ENCODE results near the gene SETDB2. TPM values are rescaled to one million over a fixed set of nuclear protein-coding genes. Genes with fewer than 3 reads are reported as not detected.
A peak's percentile ranks its signal among the peaks of the same experiment; 100 is the strongest.

The SETDB2 gene
- total and polyA plus RNA-seq, 7 experiments from 2014 or later, result 14.3 to 30.0 (median 20.3) TPM

GRCh38 chr13:49466292-49466838, 22.3 kb downstream of the SETDB2 start:
- ATAC-seq, result no peak
- Mint-ChIP-seq H3K36me3 (peaks cover 4 to 66% (median 55%) of the 10 kb centered on the region in 5 donors), H3K4me3 (no peak overlapping the region), H3K9me3 (peaks cover 0 to 18% (median 5%) of the 10 kb centered on the region in 11 donors), H3K27me3 (no peaks in the 10 kb centered on the region), H3K27ac (no peak overlapping the region), H3K4me1 (peaks cover 0 to 5% (median 0%) of the 10 kb centered on the region in 7 donors)
- ChIA-PET CTCF (interaction anchor here (0.6 to 0.7 kb wide), 3 partner anchors 41 to 1015 kb away, joined by 3 to 6 read pairs (median 5); no protein-coding TSS in a partner anchor), POLR2A (interaction anchor here (2.0 kb wide), 1 partner anchor 22 kb away, joined by 6 read pairs; the partner anchor contains the start of gene SETDB2)
- Histone ChIP-seq H3K4me3 (ENCODE audit: low read length) (no peak overlapping the region), H3K27ac (ENCODE audit: low read depth, low read length) (no peak overlapping the region), H3K36me3 (ENCODE audit: control insufficient read depth in 2 of 3, insufficient read depth in 3 of 3, low read length in 3 of 3) (peaks cover 8 to 35% (median 22%) of the 10 kb centered on the region in 3 experiments), H3K4me1 (ENCODE audit: control insufficient read depth in 2 of 2, insufficient read depth in 2 of 2, low read length in 2 of 2) (no peaks in the 10 kb centered on the region), H3K9me3 (ENCODE audit: control insufficient read depth in 2 of 3, low read length in 3 of 3) (peaks cover 0 to 7% (median 0%) of the 10 kb centered on the region in 3 experiments), H3K27me3 (ENCODE audit: control insufficient read depth in 2 of 2, insufficient read depth in 2 of 2, low read length in 2 of 2) (no peaks in the 10 kb centered on the region)
- intact Hi-C loops (cut with micrococcal nuclease), result loop anchor here in 1 of 2 donors (2.0 kb wide), 1 partner anchor 22 kb away; the partner anchor contains the start of genes CAB39L and SETDB2
- DNase-seq, result no peak

- H3K36me3 Mint-ChIP-seq, result peaks cover 0 to 38% (median 29%) of the 10 kb centered on the region in 5 donors
- no peak overlapping the region for H3K27ac Mint-ChIP-seq
- ChIA-PET CTCF (no interaction called here), POLR2A (no interaction called here)
- Histone ChIP-seq H3K36me3 (ENCODE audit: control insufficient read depth in 2 of 3, insufficient read depth in 3 of 3, low read length in 3 of 3) (peaks cover 3 to 21% (median 8%) of the 10 kb centered on the region in 3 experiments), H3K27ac (ENCODE audit: low read depth, low read length) (no peak overlapping the region), H3K27me3 (ENCODE audit: control insufficient read depth in 2 of 2, insufficient read depth in 2 of 2, low read length in 2 of 2) (no peaks in the 10 kb centered on the region), H3K4me1 (ENCODE audit: control insufficient read depth in 2 of 2, insufficient read depth in 2 of 2, low read length in 2 of 2) (no peaks in the 10 kb centered on the region), H3K9me3 (ENCODE audit: control insufficient read depth in 2 of 3, low read length in 3 of 3) (no peaks in the 10 kb centered on the region), H3K4me3 (ENCODE audit: low read length) (no peak overlapping the region)
- DNase-seq, result no peak
- ATAC-seq, result no peak
- no peak overlapping the region for H3K4me3 Mint-ChIP-seq
- H3K27me3 Mint-ChIP-seq, result no peaks in the 10 kb centered on the region
- no peaks in the 10 kb centered on the region for H3K9me3 Mint-ChIP-seq
- peaks cover 0 to 4% (median 0%) of the 10 kb centered on the region in 7 donors for H3K4me1 Mint-ChIP-seq
- intact Hi-C loops (cut with micrococcal nuclease), result no loop called here
Observed at GRCh38 chr13:49472186-49472585, 28.1 kb downstream of the SETDB2 start.

GRCh38 chr13:49476529-49476928, 32.5 kb downstream of the SETDB2 start:
- Mint-ChIP-seq H3K4me1 (peaks cover 0 to 3% (median 0%) of the 10 kb centered on the region in 7 donors), H3K36me3 (peaks cover 0 to 43% (median 17%) of the 10 kb centered on the region in 5 donors), H3K4me3 (no peak overlapping the region), H3K27ac (no peak overlapping the region), H3K9me3 (no peaks in the 10 kb centered on the region), H3K27me3 (no peaks in the 10 kb centered on the region)
- ATAC-seq (no peak), DNase-seq (no peak)
- Histone ChIP-seq H3K4me3 (ENCODE audit: low read length) (no peak overlapping the region), H3K27me3 (ENCODE audit: control insufficient read depth in 2 of 2, insufficient read depth in 2 of 2, low read length in 2 of 2) (no peaks in the 10 kb centered on the region), H3K36me3 (ENCODE audit: control insufficient read depth in 2 of 3, insufficient read depth in 3 of 3, low read length in 3 of 3) (peaks cover 3 to 50% (median 12%) of the 10 kb centered on the region in 3 experiments), H3K9me3 (ENCODE audit: control insufficient read depth in 2 of 3, low read length in 3 of 3) (no peaks in the 10 kb centered on the region), H3K4me1 (ENCODE audit: control insufficient read depth in 2 of 2, insufficient read depth in 2 of 2, low read length in 2 of 2) (no peaks in the 10 kb centered on the region), H3K27ac (ENCODE audit: low read depth, low read length) (no peak overlapping the region)
- POLR2A ChIA-PET, result interaction anchor here (1.4 kb wide), 1 partner anchor 33 kb away, joined by 4 read pairs; the partner anchor contains the start of genes CAB39L and SETDB2
- intact Hi-C loops (cut with micrococcal nuclease), result no loop called here
- CTCF ChIA-PET, result no interaction called here

GRCh38 chr13:49481788-49482187, 37.7 kb downstream of the SETDB2 start:
- CTCF ChIA-PET, result interaction anchor here (0.6 kb wide), 1 partner anchor 239 kb away, joined by 3 read pairs; no protein-coding TSS in a partner anchor
- Mint-ChIP-seq H3K4me1 (peaks cover 0 to 4% (median 0%) of the 10 kb centered on the region in 7 donors), H3K4me3 (no peak overlapping the region), H3K9me3 (no peaks in the 10 kb centered on the region), H3K36me3 (peaks cover 4 to 57% (median 37%) of the 10 kb centered on the region in 5 donors), H3K27ac (peak overlapping the region in 4 of 9 donors; percentile 6 to 76 (median 13)), H3K27me3 (no peaks in the 10 kb centered on the region)
- H3K36me3 ChIP-seq (ENCODE audit: control insufficient read depth in 2 of 3, insufficient read depth in 3 of 3, low read length in 3 of 3), result peaks cover 3 to 69% (median 14%) of the 10 kb centered on the region in 3 experiments
- ATAC-seq, result no peak
- H3K27ac ChIP-seq (ENCODE audit: low read depth, low read length), result no peak overlapping the region
- POLR2A ChIA-PET, result interaction anchor here (0.6 kb wide), 1 partner anchor 235 kb away, joined by 3 read pairs; no protein-coding TSS in a partner anchor
- no peak overlapping the region for H3K4me3 ChIP-seq (ENCODE audit: low read length)
- H3K27me3 ChIP-seq (ENCODE audit: control insufficient read depth in 2 of 2, insufficient read depth in 2 of 2, low read length in 2 of 2), result no peaks in the 10 kb centered on the region
- no peaks in the 10 kb centered on the region for H3K9me3 ChIP-seq (ENCODE audit: control insufficient read depth in 2 of 3, low read length in 3 of 3)
- H3K4me1 ChIP-seq (ENCODE audit: control insufficient read depth in 2 of 2, insufficient read depth in 2 of 2, low read length in 2 of 2), result no peaks in the 10 kb centered on the region
- DNase-seq, result no peak
- intact Hi-C loops (cut with micrococcal nuclease), result no loop called here

- intact Hi-C loops (cut with micrococcal nuclease), result no loop called here
- H3K9me3 Mint-ChIP-seq, result no peaks in the 10 kb centered on the region
- POLR2A ChIA-PET, result no interaction called here
- peak overlapping the region in 1 of 9 donors; percentile 2 for H3K27ac Mint-ChIP-seq
- no peak overlapping the region for H3K4me3 ChIP-seq (ENCODE audit: low read length)
- H3K36me3 ChIP-seq (ENCODE audit: control insufficient read depth in 2 of 3, insufficient read depth in 3 of 3, low read length in 3 of 3), result peaks cover 0 to 46% (median 7%) of the 10 kb centered on the region in 3 experiments
- no peaks in the 10 kb centered on the region for H3K4me1 ChIP-seq (ENCODE audit: control insufficient read depth in 2 of 2, insufficient read depth in 2 of 2, low read length in 2 of 2)
- H3K27me3 ChIP-seq (ENCODE audit: control insufficient read depth in 2 of 2, insufficient read depth in 2 of 2, low read length in 2 of 2), result no peaks in the 10 kb centered on the region
- peaks cover 9 to 38% (median 23%) of the 10 kb centered on the region in 5 donors for H3K36me3 Mint-ChIP-seq
- H3K4me1 Mint-ChIP-seq, result peaks cover 0 to 4% (median 0%) of the 10 kb centered on the region in 7 donors
- CTCF ChIA-PET, result no interaction called here
- ATAC-seq (no peak), DNase-seq (no peak)
- H3K27ac ChIP-seq (ENCODE audit: low read depth, low read length), result no peak overlapping the region
- no peaks in the 10 kb centered on the region for H3K27me3 Mint-ChIP-seq
- no peak overlapping the region for H3K4me3 Mint-ChIP-seq
- H3K9me3 ChIP-seq (ENCODE audit: control insufficient read depth in 2 of 3, low read length in 3 of 3), result no peaks in the 10 kb centered on the region
Observed at GRCh38 chr13:49488563-49488962, 44.5 kb downstream of the SETDB2 start.

- Mint-ChIP-seq H3K36me3 (peaks cover 0 to 36% (median 7%) of the 10 kb centered on the region in 5 donors), H3K27ac (peak overlapping the region in 8 of 9 donors; percentile 81 to 100 (median 99)), H3K27me3 (no peaks in the 10 kb centered on the region), H3K9me3 (no peaks in the 10 kb centered on the region), H3K4me1 (peaks cover 27 to 48% (median 43%) of the 10 kb centered on the region in 7 donors), H3K4me3 (peak overlapping the region; percentile 70 to 99 (median 97))
- DNase-seq, result no peak
- Histone ChIP-seq H3K36me3 (ENCODE audit: control insufficient read depth in 2 of 3, insufficient read depth in 3 of 3, low read length in 3 of 3) (no peaks in the 10 kb centered on the region), H3K27ac (ENCODE audit: low read depth, low read length) (peak overlapping the region; percentile 90), H3K9me3 (ENCODE audit: control insufficient read depth in 2 of 3, low read length in 3 of 3) (no peaks in the 10 kb centered on the region), H3K27me3 (ENCODE audit: control insufficient read depth in 2 of 2, insufficient read depth in 2 of 2, low read length in 2 of 2) (no peaks in the 10 kb centered on the region), H3K4me1 (ENCODE audit: control insufficient read depth in 2 of 2, insufficient read depth in 2 of 2, low read length in 2 of 2) (peaks cover 19 to 34% of the 10 kb centered on the region in 2 donors), H3K4me3 (ENCODE audit: low read length) (peak overlapping the region; percentile 77)
- intact Hi-C loops (cut with micrococcal nuclease), result loop anchor here (1.0 to 10.0 kb wide), 17 partner anchors 46 to 1958 kb away; partner anchors contain the start of genes CAB39L (in 2 of the 2), INTS6 (in 2 of the 2), SETDB2 (in 2 of the 2) and EBPL (in 1 of the 2)
- ChIA-PET POLR2A (interaction anchor here (1.8 to 3.9 kb wide), 4 partner anchors 10 to 91 kb away, joined by 6 to 85 read pairs (median 10); partner anchors contain the start of genes CAB39L, RCBTB1 and SETDB2), CTCF (interaction anchor here (1.9 kb wide), 1 partner anchor 12 kb away, joined by 6 read pairs; no protein-coding TSS in a partner anchor)
- no peak for ATAC-seq
Observed at GRCh38 chr13:49494645-49495044, 50.6 kb downstream of the SETDB2 start.
